Measurements from ENCODE around the gene RGS8. TPM values are rescaled to one million over a fixed set of nuclear protein-coding genes. Genes with fewer than 3 reads are reported as not detected.

The RGS8 gene
- total and polyA plus RNA-seq, 2 of the 4 experiments (the other 2 are of a cell fraction), result not detected

- Histone ChIP-seq H3K23ac (ENCODE audit: low read depth, low read length) (no peak overlapping the region), H3K9me1 (ENCODE audit: insufficient read depth, low read length) (no peaks in the 10 kb centered on the region), H4K8ac (ENCODE audit: low read depth in 2 of 2, low read length in 2 of 2) (no peak overlapping the region), H3K4me3 (ENCODE audit: insufficient read depth, low read depth, low read length) (no peak overlapping the region), H3K18ac (ENCODE audit: low read depth, low read length) (no peak overlapping the region), H3K4me1 (ENCODE audit: control insufficient read depth, insufficient read depth, low read length) (no peaks in the 10 kb centered on the region), H4K20me1 (ENCODE audit: insufficient read depth, low read length) (no peaks in the 10 kb centered on the region), H3K36me3 (ENCODE audit: control insufficient read depth, insufficient read depth, low read length) (no peaks in the 10 kb centered on the region), H3K56ac (ENCODE audit: extremely low read depth, insufficient read depth, low read length) (no peak overlapping the region), H3K14ac (replicated peaks; ENCODE audit: low read depth, low read length) (no peak overlapping the region), H2AFZ (replicated peaks; ENCODE audit: low read length, poor library complexity) (no peak overlapping the region), H3K4me2 (ENCODE audit: low read depth, low read length) (no peak overlapping the region), H3K79me1 (ENCODE audit: low read depth in 1 of 2, low read length in 2 of 2) (no peaks in the 10 kb centered on the region), H2BK120ac (ENCODE audit: low read depth, low read length) (no peak overlapping the region), H2AK9ac (replicated peaks; ENCODE audit: low read depth, low read length, poor library complexity) (no peak overlapping the region), H3K4ac (ENCODE audit: low read depth, low read length) (no peak overlapping the region), H3K27ac (ENCODE audit: insufficient read depth, low read length) (no peak overlapping the region), H4K91ac (ENCODE audit: insufficient read depth, low read depth, low read length) (no peak overlapping the region), H2BK5ac (ENCODE audit: low read depth, low read length, poor library complexity, severe bottlenecking) (no peak overlapping the region), H4K5ac (ENCODE audit: low read depth, low read length) (no peak overlapping the region), H2AK5ac (ENCODE audit: low read depth, low read length) (no peak overlapping the region), H3K27me3 (ENCODE audit: control insufficient read depth, insufficient read depth, low read length) (peaks cover 13% of the 10 kb centered on the region), H3K9ac (ENCODE audit: low read depth, low read length) (no peak overlapping the region), H2BK20ac (ENCODE audit: low read depth, low read length) (no peak overlapping the region), H3K9me3 (ENCODE audit: control insufficient read depth, insufficient read depth, low read length) (no peaks in the 10 kb centered on the region), H2BK15ac (ENCODE audit: low read depth, low read length) (no peak overlapping the region)
- no peak for ATAC-seq (ENCODE audit: low read depth)
- WGBS, 2 experiments (ENCODE audit: extremely low coverage in 2 of 2, insufficient read length in 1 of 2), result no CpG with 5 or more reads among the region's 8 CpGs
- DNase-seq, result no peak
- ChIA-PET CTCF (no interaction called here), POLR2A (ENCODE audit: unreplicated experiment) (no interaction called here)
- in situ Hi-C loops (cut with MboI; ENCODE audit: low sequenced_read_pairs) (no loop called here), intact Hi-C loops (cut with micrococcal nuclease) (no loop called here), dilution Hi-C loops (cut with HindIII; ENCODE audit: low sequenced_read_pairs, unreplicated experiment) (no loop called here)
- no peak for TF ChIP-seq RCOR1 (IDR thresholded peaks at IDR 0.05; ENCODE audit: insufficient replicate concordance, low read length)
- no peak for TF ChIP-seq MAZ (IDR thresholded peaks at IDR 0.05; ENCODE audit: borderline replicate concordance, low read depth, low read length)
- no peak for TF ChIP-seq FOS (IDR thresholded peaks at IDR 0.05; ENCODE audit: low read depth, low read length)
- no peak for TF ChIP-seq USF2 (IDR thresholded peaks at IDR 0.05; ENCODE audit: low read depth, low read length)
- no peak for TF ChIP-seq BHLHE40 (IDR thresholded peaks at IDR 0.05; ENCODE audit: low read depth, low read length)
- no peak for TF ChIP-seq CHD1 (IDR thresholded peaks at IDR 0.05; ENCODE audit: low read depth, low read length)
- TF ChIP-seq RAD21 (IDR thresholded peaks at IDR 0.05; ENCODE audit: low read length), result no peak
- no peak for TF ChIP-seq NFE2L2 (IDR thresholded peaks at IDR 0.05; ENCODE audit: low read depth, low read length)
- no peak for TF ChIP-seq MAFK (IDR thresholded peaks at IDR 0.05; ENCODE audit: low read depth, low read length)
- TF ChIP-seq MXI1 (IDR thresholded peaks at IDR 0.05; ENCODE audit: borderline replicate concordance, low read depth, low read length), result no peak
- TF ChIP-seq POLR2A (IDR thresholded peaks at IDR 0.05; ENCODE audit: low read depth, low read length), result no peak
- BruUV-seq (replicated peaks), result no TSS peak
Observed at GRCh38 chr1:182688436-182689205, 4.2 kb upstream of the RGS8 start.

Data from IMR-90 (cell line).